ENCODE measurements around the gene UBFD1.

DNA sequence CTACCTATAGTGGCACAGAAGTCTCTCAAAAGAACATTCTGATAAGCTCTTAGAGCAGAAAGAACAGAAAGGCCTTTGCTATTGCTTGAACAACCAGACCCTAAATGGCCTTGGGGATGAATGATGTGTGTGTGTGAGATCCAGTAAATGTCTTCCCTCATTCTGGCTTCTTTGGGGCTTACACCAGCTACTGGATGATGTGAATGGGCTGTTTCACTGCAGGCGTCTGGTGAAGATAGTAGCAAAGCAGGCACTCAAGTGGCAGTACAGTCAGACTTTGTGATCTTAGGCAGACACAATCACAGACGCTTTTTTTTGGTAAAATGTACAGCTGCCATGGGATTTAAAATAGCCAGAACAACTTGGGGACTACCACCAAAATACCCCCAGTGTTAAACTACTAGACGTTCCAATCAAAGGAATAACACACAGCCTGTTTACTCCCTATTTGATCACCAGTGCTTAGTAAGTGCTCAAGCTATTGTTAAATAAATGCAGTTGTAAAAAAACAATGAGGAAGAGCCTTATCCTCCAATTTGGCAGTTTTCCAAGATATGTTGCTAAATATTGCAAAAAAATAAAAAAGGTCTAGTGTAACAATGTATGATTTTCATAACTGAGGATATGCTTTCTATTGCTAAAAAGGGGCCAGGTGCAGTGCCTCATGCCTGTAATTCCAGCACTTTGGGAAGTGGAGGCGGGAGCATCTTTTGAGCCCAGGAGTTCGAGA lies 20.7 kb downstream of the UBFD1 start:
- TF ChIP-seq, protein P1, sequence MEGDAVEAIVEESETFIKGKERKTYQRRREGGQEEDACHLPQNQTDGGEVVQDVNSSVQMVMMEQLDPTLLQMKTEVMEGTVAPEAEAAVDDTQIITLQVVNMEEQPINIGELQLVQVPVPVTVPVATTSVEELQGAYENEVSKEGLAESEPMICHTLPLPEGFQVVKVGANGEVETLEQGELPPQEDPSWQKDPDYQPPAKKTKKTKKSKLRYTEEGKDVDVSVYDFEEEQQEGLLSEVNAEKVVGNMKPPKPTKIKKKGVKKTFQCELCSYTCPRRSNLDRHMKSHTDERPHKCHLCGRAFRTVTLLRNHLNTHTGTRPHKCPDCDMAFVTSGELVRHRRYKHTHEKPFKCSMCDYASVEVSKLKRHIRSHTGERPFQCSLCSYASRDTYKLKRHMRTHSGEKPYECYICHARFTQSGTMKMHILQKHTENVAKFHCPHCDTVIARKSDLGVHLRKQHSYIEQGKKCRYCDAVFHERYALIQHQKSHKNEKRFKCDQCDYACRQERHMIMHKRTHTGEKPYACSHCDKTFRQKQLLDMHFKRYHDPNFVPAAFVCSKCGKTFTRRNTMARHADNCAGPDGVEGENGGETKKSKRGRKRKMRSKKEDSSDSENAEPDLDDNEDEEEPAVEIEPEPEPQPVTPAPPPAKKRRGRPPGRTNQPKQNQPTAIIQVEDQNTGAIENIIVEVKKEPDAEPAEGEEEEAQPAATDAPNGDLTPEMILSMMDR (IDR thresholded peaks at IDR 0.05) = no peak
- TF ChIP-seq POLR2AphosphoS5 (IDR thresholded peaks at IDR 0.05) (no peak), POLR2A (IDR thresholded peaks at IDR 0.05) (no peak)
